Stomach (tissue), 9 donors: Measurements from ENCODE around the gene ANO7. TPM values are rescaled to one million over a fixed set of nuclear protein-coding genes. Genes with fewer than 3 reads are reported as not detected.

ENCODE experiments used
- DNase-seq, 2 donors: peaks; one replicate each; pipeline versions ENCODE4 v3.0.0 to v3.0.0-alpha.2; 2013 to 2019
- H3K27ac ChIP-seq, 5 donors: fragments of 200-600 bp in 4 of 5; sonication (generic) in 4 of 5; one replicate each; pipeline ENCODE4 v1.5.1; 2013 to 2019; ENCODE audit warnings: mild to moderate bottlenecking in 1 of 5, moderate library complexity in 1 of 5
- H3K27me3 ChIP-seq, 3 donors: fragments of 200-600 bp; sonication (generic); one replicate each; pipeline ENCODE4 v1.5.1; 2017 to 2019; ENCODE audit warnings: mixed run types in 1 of 3
- H3K36me3 ChIP-seq, 4 donors: fragments of 200-600 bp; sonication (generic); 1 replicate in 3 of 4; 2 replicates in 1 of 4; pipeline ENCODE4 v1.5.1; 2016 to 2019
- H3K4me1 ChIP-seq, 4 donors: fragments of 200-600 bp; sonication (generic); one replicate each; pipeline ENCODE4 v1.5.1; 2016 to 2019
- H3K4me3 ChIP-seq, 4 donors: fragments of 200-600 bp; sonication (generic) in 3 of 4; one replicate each; pipeline ENCODE4 v1.5.1; 2016 to 2019; ENCODE audit warnings: mild to moderate bottlenecking in 1 of 4
- H3K9me3 ChIP-seq, 4 donors: fragments of 200-600 bp; sonication (generic); one replicate each; pipeline ENCODE4 v1.5.1; 2016 to 2019
- CTCF ChIP-seq, 7 experiments: fragments of 450-650 bp in 4 of 7; fragments of 200-600 bp in 3 of 7; sonication (generic) in 3 of 7; IDR thresholded peaks; one replicate each; pipeline ENCODE4 v1.5.1; 2016 to 2019; ENCODE audit warnings: antibody characterized with exemption in 7 of 7, control low read depth in 2 of 7, mild to moderate bottlenecking in 1 of 7
- EP300 ChIP-seq: sonication (generic); formaldehyde crosslinking; IDR thresholded peaks from one replicate; pipeline ENCODE4 v1.6.1; 2017; ENCODE audit warnings: antibody characterized with exemption
- POLR2A ChIP-seq, 4 donors: fragments of 450-650 bp; IDR thresholded peaks; one replicate each; pipeline ENCODE4 v1.6.1; 2016; ENCODE audit warnings: antibody characterized with exemption in 4 of 4, control low read depth in 2 of 4, mild to moderate bottlenecking in 1 of 4, moderate library complexity in 1 of 4
- POLR2AphosphoS5 ChIP-seq, 3 donors: sonication (generic); formaldehyde crosslinking; IDR thresholded peaks; one replicate each; pipeline ENCODE4 v1.6.1; 2016; ENCODE audit warnings: antibody characterized with exemption in 3 of 3
- WGBS, 5 donors: extraction: QIAGEN DNeasy Blood & Tissue Kit in 3 of 5; methylation state at CpG; one replicate each; pipeline versions ENCODE4 v1.1.5 to v1.1.7; 2013 to 2018; 5-methylcytosine and 5-hydroxymethylcytosine counted together
- intact Hi-C: fragments of 100-400 bp; cut with DNase I; formaldehyde crosslinking; loops from one replicate; pipeline ENCODE4 v1.15.1; 2023; ENCODE audit warnings: low total_unique reads
- polyA plus RNA-seq, 3 donors: library from polyadenylated mRNA; stranded (reverse); fragments of 200-250 nt; gene quantifications; one replicate each; pipeline ENCODE4 v1.2.3, GENCODE V29; 2013
- total RNA-seq, 5 donors: library from RNA; depleted of rRNA; stranded (reverse); fragments of >200 nt; gene quantifications; one replicate each; pipeline versions ENCODE4 v1.1.0 to v1.2.3, GENCODE V29; 2014 to 2016
- donor health status: healthy with polysubstance abuse.
- donor health status: Bipolar disorder and iron deficiency.
- donor health status: healthy.

ANO7 gene
- total and polyA plus RNA-seq, 8 donors, result 0.48 to 138 (median 5.6) TPM

GRCh38 chr2:241228081-241228859, 39.8 kb downstream of the ANO7 start:
- Histone ChIP-seq H3K36me3 (peaks cover 61 to 85% (median 82%) of the 10 kb centered on the region in 4 donors), H3K4me3 (no peak overlapping the region), H3K9me3 (no peaks in the 10 kb centered on the region), H3K27ac (no peak overlapping the region), H3K27me3 (no peaks in the 10 kb centered on the region), H3K4me1 (peaks cover 7 to 17% (median 12%) of the 10 kb centered on the region in 4 donors)
- intact Hi-C loops, result no loop called here
- TF ChIP-seq CTCF (IDR thresholded peaks at IDR 0.05) (no peak), POLR2A (IDR thresholded peaks at IDR 0.05) (no peak)
- WGBS, 5 donors, result 88 to 93% (median 91%) methylated on average over 25 to 26 of the region's 26 CpGs
- no peak for DNase-seq

GRCh38 chr2:241228860-241229516, 40.5 kb downstream of the ANO7 start:
- Histone ChIP-seq H3K36me3 (peaks cover 68 to 92% (median 89%) of the 10 kb centered on the region in 4 donors), H3K4me1 (peaks cover 7 to 10% (median 8%) of the 10 kb centered on the region in 4 donors), H3K9me3 (no peaks in the 10 kb centered on the region), H3K27ac (no peak overlapping the region), H3K4me3 (no peak overlapping the region), H3K27me3 (no peaks in the 10 kb centered on the region)
- intact Hi-C loops, result no loop called here
- TF ChIP-seq POLR2AphosphoS5 (IDR thresholded peaks at IDR 0.05), result no peak
- no peak for TF ChIP-seq EP300
- TF ChIP-seq POLR2A (IDR thresholded peaks at IDR 0.05), result no peak
- TF ChIP-seq CTCF (IDR thresholded peaks at IDR 0.05), result no peak
- 63 to 75% (median 70%) methylated on average over 19 to 20 of the region's 20 CpGs for WGBS, 5 donors
- no peak for DNase-seq

GRCh38 chr2:241229563-241230401, 41.3 kb downstream of the ANO7 start:
- H3K4me1 ChIP-seq, result peaks cover 0 to 2% (median 1%) of the 10 kb centered on the region in 4 donors
- intact Hi-C loops, result no loop called here
- no peak overlapping the region for H3K27ac ChIP-seq
- peaks cover 76 to 100% (median 97%) of the 10 kb centered on the region in 4 donors for H3K36me3 ChIP-seq
- H3K27me3 ChIP-seq, result no peaks in the 10 kb centered on the region
- DNase-seq, result no peak
- no peak overlapping the region for H3K4me3 ChIP-seq
- TF ChIP-seq POLR2AphosphoS5 (IDR thresholded peaks at IDR 0.05), result no peak
- TF ChIP-seq POLR2A (IDR thresholded peaks at IDR 0.05), result no peak
- no peak for TF ChIP-seq CTCF (IDR thresholded peaks at IDR 0.05)
- TF ChIP-seq EP300, result no peak
- no peaks in the 10 kb centered on the region for H3K9me3 ChIP-seq
- WGBS, 5 donors, result 91 to 92% (median 91%) methylated on average over 21 to 29 of the region's 29 CpGs

- intact Hi-C loops, result no loop called here
- no peak overlapping the region for H3K27ac ChIP-seq
These were observed 42.0 kb downstream of the ANO7 start for GRCh38 chr2:241230435-241230834.

More at GRCh38 chr2:241230435-241230834, 42.0 kb downstream of the ANO7 start:
- H3K36me3 ChIP-seq, result peaks cover 83 to 100% (median 99%) of the 10 kb centered on the region in 4 donors
- no peak for TF ChIP-seq POLR2AphosphoS5 (IDR thresholded peaks at IDR 0.05)
- TF ChIP-seq EP300, result no peak
- TF ChIP-seq POLR2A (IDR thresholded peaks at IDR 0.05), result no peak
- TF ChIP-seq CTCF (IDR thresholded peaks at IDR 0.05), result no peak
- DNase-seq, result no peak
- no peaks in the 10 kb centered on the region for H3K9me3 ChIP-seq
- H3K27me3 ChIP-seq, result no peaks in the 10 kb centered on the region
- WGBS, 5 donors, result 95 to 98% (median 96%) methylated on average over 8 to 19 of the region's 19 CpGs
- H3K4me1 ChIP-seq, result no peaks in the 10 kb centered on the region
- H3K4me3 ChIP-seq, result no peak overlapping the region
